Activated naive CD4-positive, alpha-beta T cell treated with anti-CD3 and anti-CD28 coated beads for 36 hours (primary cell): Measurements from ENCODE around the gene TCAP. TPM values are rescaled to one million over a fixed set of nuclear protein-coding genes. Genes with fewer than 3 reads are reported as not detected.
"Not testable (repeated sequence)": the region's sequence is repeated elsewhere in the genome, so short reads cannot be mapped to it uniquely, and the experiment has no call there.

Experiments used
- CTCF ChIA-PET: fragments of 350-600 bp; sonication (Branson Sonifier 250); formaldehyde crosslinking; loops from one replicate; lab custom pipeline; 2021; ENCODE audit warnings: antibody characterized with exemption; lab: Charles Lee
- DNase-seq: peaks from one replicate; pipeline ENCODE4 v3.0.0-alpha.2; 2020
- H3K27ac Mint-ChIP-seq: one replicate; pipeline ENCODE4 v1.8.0; 2021; ENCODE audit warnings: mild to moderate bottlenecking, mixed read lengths
- H3K27me3 Mint-ChIP-seq: one replicate; pipeline ENCODE4 v1.8.0; 2021; ENCODE audit warnings: low read depth, mixed read lengths
- H3K36me3 Mint-ChIP-seq: one replicate; pipeline ENCODE4 v1.8.0; 2021; ENCODE audit warnings: low read depth, mixed read lengths
- H3K4me1 Mint-ChIP-seq: one replicate; pipeline ENCODE4 v1.8.0; 2021; ENCODE audit warnings: low read depth, mixed read lengths
- H3K4me3 Mint-ChIP-seq: one replicate; pipeline ENCODE4 v1.8.0; 2021; ENCODE audit warnings: mild to moderate bottlenecking, moderate library complexity, mixed read lengths
- H3K9me3 Mint-ChIP-seq: one replicate; pipeline ENCODE4 v1.8.0; 2021; ENCODE audit warnings: mixed read lengths
- intact Hi-C: fragments of 100-400 bp; cut with micrococcal nuclease; formaldehyde crosslinking; loops from one replicate; pipeline ENCODE4 v1.15.1; 2023
- total RNA-seq, 2 experiments: library from RNA; stranded (reverse); gene quantifications; one replicate each; pipeline ENCODE4 v1.2.3, GENCODE V29; 2021

The TCAP gene
- total RNA-seq, 2 experiments from 2014 or later: 0.74 to 1.1 TPM

GRCh38 chr17:39706921-39707337, 41.8 kb downstream of the TCAP start:
- Mint-ChIP-seq H3K27me3 (no peaks in the 10 kb centered on the region), H3K4me1 (peaks cover 10% of the 10 kb centered on the region), H3K27ac (no peak overlapping the region)

GRCh38 chr17:39709319-39709997, 44.3 kb downstream of the TCAP start:
- no peak for DNase-seq
- Mint-ChIP-seq H3K9me3 (no peaks in the 10 kb centered on the region), H3K27ac (no peak overlapping the region), H3K4me1 (peaks cover 10% of the 10 kb centered on the region), H3K36me3 (no peaks in the 10 kb centered on the region), H3K4me3 (no peak overlapping the region), H3K27me3 (no peaks in the 10 kb centered on the region)
- intact Hi-C loops: no loop called here
- CTCF ChIA-PET: interaction anchor here (1.1 kb wide), 3 partner anchors 20 to 88 kb away, joined by 3 to 6 read pairs (median 4); no protein-coding TSS in a partner anchor

More at GRCh38 chr17:39706921-39707337, 41.8 kb downstream of the TCAP start:
- CTCF ChIA-PET: no interaction called here
- Mint-ChIP-seq H3K4me3 (no peak overlapping the region), H3K36me3 (no peaks in the 10 kb centered on the region), H3K9me3 (no peaks in the 10 kb centered on the region)
- no peak for DNase-seq
- intact Hi-C loops: no loop called here

GRCh38 chr17:39709998-39710964, 45.1 kb downstream of the TCAP start:
- H3K4me1 Mint-ChIP-seq: peaks cover 10% of the 10 kb centered on the region
- H3K36me3 Mint-ChIP-seq: no peaks in the 10 kb centered on the region
- CTCF ChIA-PET: interaction anchor here (0.6 to 1.1 kb wide), 4 partner anchors 42 to 332 kb away, joined by 3 to 7 read pairs (median 3); partner anchors contain the start of gene PNMT
- H3K4me3 Mint-ChIP-seq: no peak overlapping the region
- no peak overlapping the region for H3K27ac Mint-ChIP-seq
- no peaks in the 10 kb centered on the region for H3K9me3 Mint-ChIP-seq
- intact Hi-C loops: no loop called here
- H3K27me3 Mint-ChIP-seq: no peaks in the 10 kb centered on the region
- DNase-seq: no peak

DNA sequence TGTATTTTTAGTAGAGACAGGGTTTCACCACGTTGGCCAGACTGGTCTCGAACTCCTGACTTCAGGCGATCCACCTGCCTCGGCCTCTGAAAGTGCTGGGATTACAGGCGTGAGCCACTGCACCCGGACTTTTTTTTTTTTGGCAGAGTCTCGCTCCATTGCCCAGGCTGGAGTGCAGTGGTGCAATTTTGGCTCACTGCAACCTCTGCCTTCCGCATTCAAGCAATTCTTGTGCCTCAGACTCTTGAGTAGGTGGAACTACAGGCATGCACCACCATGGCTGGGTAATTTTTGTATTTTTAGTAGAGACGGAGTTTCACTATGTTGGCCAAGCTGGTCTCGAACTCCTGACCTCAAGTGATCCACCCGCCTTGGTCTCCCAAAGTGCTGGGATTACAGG, 45.9 kb downstream of the TCAP start:
- H3K9me3 Mint-ChIP-seq, DNase-seq, H3K4me3 Mint-ChIP-seq, H3K27me3 Mint-ChIP-seq, intact Hi-C loops, H3K36me3 Mint-ChIP-seq, H3K27ac Mint-ChIP-seq: not testable (repeated sequence)
- CTCF ChIA-PET: interaction anchor here (0.6 to 1.1 kb wide), 3 partner anchors 77 to 333 kb away, joined by 3 to 7 read pairs (median 3); no protein-coding TSS in a partner anchor
- H3K4me1 Mint-ChIP-seq: peaks cover 10% of the 10 kb centered on the region

GRCh38 chr17:39711851-39712250, 46.7 kb downstream of the TCAP start:
- CTCF ChIA-PET: no interaction called here
- no peak for DNase-seq
- no peak overlapping the region for H3K27ac Mint-ChIP-seq
- intact Hi-C loops: no loop called here
- H3K4me1 Mint-ChIP-seq: peaks cover 8% of the 10 kb centered on the region
- H3K27me3 Mint-ChIP-seq: no peaks in the 10 kb centered on the region
- no peaks in the 10 kb centered on the region for H3K9me3 Mint-ChIP-seq
- no peak overlapping the region for H3K4me3 Mint-ChIP-seq
- no peaks in the 10 kb centered on the region for H3K36me3 Mint-ChIP-seq

DNA sequence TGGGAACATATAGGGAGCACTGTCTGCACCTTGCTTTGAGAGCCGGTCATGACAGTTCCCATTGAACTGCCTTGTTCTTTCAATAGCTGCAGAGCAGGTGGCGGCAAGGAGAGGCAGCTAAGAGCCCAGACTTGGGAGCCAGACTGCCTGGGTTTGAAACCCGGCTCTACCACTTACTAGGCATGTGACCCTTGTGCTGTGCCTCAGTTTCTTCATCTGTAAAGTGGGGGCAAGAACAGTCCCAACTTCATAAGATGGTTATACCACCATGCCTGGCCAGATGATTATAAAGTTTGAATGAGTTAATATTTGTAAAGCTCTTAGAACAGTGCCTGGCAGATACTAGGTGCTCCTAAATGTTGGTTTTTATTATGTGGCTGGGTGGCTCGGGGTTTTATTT, 49.1 kb downstream of the TCAP start:
- H3K27ac Mint-ChIP-seq: no peak overlapping the region
- no peak overlapping the region for H3K4me3 Mint-ChIP-seq
- CTCF ChIA-PET: no interaction called here
- intact Hi-C loops: no loop called here
- H3K9me3 Mint-ChIP-seq: no peaks in the 10 kb centered on the region
- H3K4me1 Mint-ChIP-seq: no peaks in the 10 kb centered on the region
- DNase-seq: no peak
- no peaks in the 10 kb centered on the region for H3K27me3 Mint-ChIP-seq
- no peaks in the 10 kb centered on the region for H3K36me3 Mint-ChIP-seq

- CTCF ChIA-PET: interaction anchor here (0.7 to 2.1 kb wide), 3 partner anchors 14 to 44 kb away, joined by 3 to 6 read pairs (median 3); partner anchors contain the start of gene MIEN1
- intact Hi-C loops: no loop called here
- Mint-ChIP-seq H3K4me3 (no peak overlapping the region), H3K27ac (no peak overlapping the region), H3K9me3 (no peaks in the 10 kb centered on the region), H3K4me1 (no peaks in the 10 kb centered on the region), H3K27me3 (no peaks in the 10 kb centered on the region), H3K36me3 (no peaks in the 10 kb centered on the region)
- DNase-seq: no peak
Observed at GRCh38 chr17:39715375-39716072, 50.4 kb downstream of the TCAP start.

Other genes starting within 250 kb of the TCAP start
- 10 to 100 TPM; 52.4 to 56.1 TPM for gene MED1, start 214.1 kb upstream of the TCAP start, total RNA-seq
- gene CDK12, start 203.9 kb upstream of the TCAP start, total RNA-seq: 10 to 100 TPM; 49.8 to 51.0 TPM
- gene NEUROD2, start 57.4 kb upstream of the TCAP start, total RNA-seq: not detected
- gene PPP1R1B, start 38.4 kb upstream of the TCAP start, total RNA-seq: under 1 TPM in 1 of 2 experiments, not detected in 1; 0.14 TPM
- 10 to 100 TPM; 56.1 to 56.8 TPM for gene STARD3, start 28.2 kb upstream of the TCAP start, total RNA-seq
- not detected for gene PNMT, start 3.1 kb downstream of the TCAP start, total RNA-seq
- gene PGAP3, start 22.7 kb downstream of the TCAP start, total RNA-seq: 10 to 100 TPM; 11.8 to 11.9 TPM
- gene ERBB2, start 34.7 kb downstream of the TCAP start, total RNA-seq: 1 to 10 TPM; 6.0 to 6.3 TPM
- gene MIEN1, start 65.2 kb downstream of the TCAP start, total RNA-seq: 10 to 100 TPM; 35.2 to 36.5 TPM
- 1 to 10 TPM; 2.0 to 2.1 TPM for gene GRB7, start 72.6 kb downstream of the TCAP start, total RNA-seq
- 10 to 100 TPM; 34.2 to 36.1 TPM for gene IKZF3, start 199.0 kb downstream of the TCAP start, total RNA-seq
- not detected for gene ZPBP2, start 202.9 kb downstream of the TCAP start, total RNA-seq